GM19452 (cell line): ENCODE results near the gene ALK.
"Not testable (repeated sequence)": the region's sequence is repeated elsewhere in the genome, so short reads cannot be mapped to it uniquely, and the experiment has no call there.

Source experiments
- ATAC-seq: cut with Tn5 transposase; IDR thresholded peaks from one replicate; pipeline ENCODE4 v1.9.1; 2021; ENCODE audit not compliant: unreplicated experiment

Gene ALK

GRCh38 chr2:29761278-29761677 lies 160.1 kb downstream of the ALK start:
- no peak for ATAC-seq

DNA sequence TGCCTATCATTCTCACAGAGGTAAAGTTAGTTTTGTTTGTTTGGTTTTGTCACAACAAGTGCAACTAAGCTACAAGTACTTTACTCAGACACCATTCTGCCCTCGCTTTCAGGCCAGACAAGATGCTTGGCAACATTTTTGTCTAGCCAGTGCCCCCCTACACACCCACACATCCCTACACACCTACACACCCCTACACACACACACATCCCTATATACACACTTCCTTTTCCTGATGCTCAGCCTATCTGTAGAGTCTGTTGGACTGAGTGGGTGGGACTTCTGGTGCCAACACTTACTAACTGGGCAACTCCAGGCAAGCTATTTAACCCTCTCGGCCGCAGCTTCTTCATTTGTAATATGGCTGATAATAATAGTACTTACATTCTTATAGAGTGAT lies 161.4 kb downstream of the ALK start:
- ATAC-seq: no peak

DNA sequence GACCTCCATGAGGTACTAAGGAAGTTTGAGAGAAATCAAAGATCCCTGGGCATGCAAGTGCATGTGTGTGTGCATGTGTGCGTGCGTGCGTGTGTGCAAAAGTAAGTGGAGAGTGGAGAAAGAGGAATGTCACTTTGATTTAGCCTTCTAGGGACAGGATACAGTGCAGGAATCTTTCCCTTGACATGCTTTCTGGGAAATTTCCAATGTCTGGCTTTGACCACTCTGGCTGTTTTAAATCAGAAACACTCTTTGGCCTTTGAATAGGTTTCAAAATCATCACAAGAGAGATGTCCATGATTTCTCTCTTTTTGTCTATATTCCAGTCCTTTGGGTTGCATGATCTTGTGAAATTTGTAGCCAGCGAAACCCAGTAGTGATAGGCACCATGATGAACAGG lies 162.0 kb downstream of the ALK start:
- ATAC-seq: no peak

GRCh38 chr2:29755829-29756228 lies 165.6 kb downstream of the ALK start:
- no peak for ATAC-seq

DNA sequence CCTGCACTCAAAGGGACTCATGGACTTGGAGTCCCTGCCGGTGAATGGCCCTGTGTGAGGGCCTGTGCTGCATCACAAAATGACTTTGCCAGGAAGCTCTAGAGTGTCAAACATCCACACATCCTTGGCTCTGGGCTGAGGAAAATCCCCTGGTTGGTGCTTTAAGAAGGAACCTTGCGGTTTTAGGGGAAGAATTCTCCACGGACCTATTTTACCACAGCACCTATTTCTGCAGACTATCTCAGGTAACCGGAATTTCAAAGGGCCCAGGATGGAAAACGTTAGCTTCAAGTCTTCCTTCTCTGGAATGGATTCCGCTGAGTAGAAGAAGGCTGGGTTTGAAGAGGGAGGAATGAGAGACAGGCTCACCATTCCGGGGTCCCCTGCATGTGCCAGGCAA lies 166.2 kb downstream of the ALK start:
- no peak for ATAC-seq

DNA sequence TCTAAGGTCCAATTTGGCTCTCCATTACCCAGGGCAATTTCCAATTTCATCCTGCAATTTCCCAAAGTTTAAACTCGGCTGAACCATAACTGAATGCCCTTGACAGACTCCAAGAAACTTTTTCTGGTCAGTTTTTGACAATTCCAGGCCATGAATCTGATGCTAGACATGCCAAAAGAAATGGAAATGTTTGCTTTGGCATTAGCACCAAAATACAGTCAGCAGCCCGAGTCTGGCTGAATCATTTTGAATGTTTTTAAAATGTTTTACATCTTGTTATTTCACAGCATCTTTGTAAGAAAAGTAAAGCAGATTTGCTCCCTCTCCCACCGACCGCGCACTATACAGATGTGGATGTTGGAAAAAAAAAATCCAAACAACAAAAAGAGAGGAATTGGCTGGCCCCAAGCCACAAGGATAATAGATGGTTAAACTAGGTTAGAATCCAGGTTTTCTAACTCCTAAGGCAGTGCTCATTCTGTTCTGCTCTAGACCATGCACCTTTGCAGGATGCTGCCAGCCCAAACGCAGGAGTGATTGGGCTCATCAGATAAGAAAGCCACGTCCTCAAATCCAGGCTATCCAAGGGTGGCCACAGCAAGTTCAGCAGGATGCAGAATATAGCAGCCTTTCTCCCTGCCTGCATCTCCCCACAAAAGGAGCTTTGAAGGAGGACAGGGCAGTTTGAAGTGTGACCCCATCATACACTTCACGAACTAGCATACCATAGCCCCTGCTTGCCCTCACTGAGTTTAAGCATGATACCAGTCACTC lies 167.5 kb downstream of the ALK start:
- ATAC-seq: no peak

- peak; percentile 53 for ATAC-seq
These were observed 170.0 kb downstream of the ALK start for GRCh38 chr2:29751390-29751789.

- not testable (repeated sequence) for ATAC-seq
These were observed 170.9 kb downstream of the ALK start for GRCh38 chr2:29750463-29750862.

GRCh38 chr2:29749843-29750242 lies 171.5 kb downstream of the ALK start:
- ATAC-seq: no peak

DNA sequence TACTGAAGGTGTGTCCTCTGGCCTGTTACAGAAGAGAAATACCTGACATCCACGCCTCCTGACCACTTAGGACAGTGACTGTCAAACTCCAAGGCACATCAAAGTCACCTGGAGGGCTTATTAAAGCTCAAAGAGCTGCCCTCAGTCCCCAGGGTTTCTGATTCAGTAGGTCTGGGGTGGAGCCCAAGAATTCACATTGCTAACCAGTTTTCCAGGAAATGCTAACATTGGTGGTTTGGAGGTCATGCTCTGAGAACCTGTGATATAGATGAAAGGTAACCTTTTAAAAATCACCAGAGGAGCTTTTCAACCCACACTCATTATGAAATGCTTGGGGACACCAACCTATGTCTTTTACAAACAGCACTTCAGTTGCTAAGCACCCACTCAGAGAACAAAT lies 172.3 kb downstream of the ALK start:
- ATAC-seq: no peak

DNA sequence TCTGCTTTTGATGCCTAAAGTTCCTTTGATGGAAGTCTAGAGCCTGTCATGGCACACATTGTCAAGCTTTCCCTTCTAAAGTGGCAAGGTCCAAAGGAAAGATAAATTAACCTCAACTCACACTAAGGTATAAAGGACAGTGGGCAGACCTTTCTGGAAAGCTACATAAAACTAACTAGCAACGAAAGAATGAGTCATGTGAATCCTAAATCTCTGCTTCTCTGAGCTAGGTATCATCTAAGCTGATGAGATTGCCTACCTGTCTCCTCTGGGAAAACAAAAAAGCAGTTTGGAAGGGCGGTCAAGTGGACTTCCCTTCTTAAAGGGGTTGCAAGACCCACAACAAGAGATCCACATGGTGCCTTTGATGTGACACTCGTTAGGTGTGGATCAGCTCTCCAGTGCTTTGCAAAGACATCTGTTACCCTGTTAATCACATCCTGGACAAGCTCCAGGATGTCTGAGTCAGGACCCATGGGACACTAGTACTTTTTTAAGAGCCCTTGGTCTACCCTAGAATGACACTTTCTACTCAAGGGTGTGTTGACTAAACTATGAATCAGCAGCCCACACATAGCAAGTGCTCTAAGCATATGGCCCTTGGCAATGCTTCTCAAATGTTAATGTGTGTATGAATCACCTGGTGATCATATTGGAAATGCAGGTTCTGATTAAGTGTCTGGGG lies 173.5 kb downstream of the ALK start:
- ATAC-seq: peak; percentile 42

DNA sequence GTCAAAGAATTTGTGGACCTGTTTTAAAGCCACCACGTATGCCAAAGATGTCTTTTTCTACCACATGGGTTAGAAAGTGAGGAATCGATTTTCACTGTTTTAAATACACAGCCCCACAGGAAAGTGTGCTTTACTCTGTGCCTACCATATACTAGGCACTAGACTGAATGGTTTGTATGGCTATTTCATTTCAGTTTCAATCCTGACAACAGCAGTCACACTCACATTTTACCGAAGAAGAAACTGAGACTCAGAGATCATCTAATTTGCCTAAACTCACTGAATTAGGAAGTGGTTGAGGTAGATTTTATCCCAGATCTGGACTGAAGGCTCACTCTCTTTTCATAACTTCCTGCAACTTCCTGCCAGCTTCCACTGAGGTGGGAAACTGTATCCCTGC lies 176.4 kb downstream of the ALK start:
- ATAC-seq: peak; percentile 62

GRCh38 chr2:29743516-29743915 lies 177.9 kb downstream of the ALK start:
- no peak for ATAC-seq

DNA sequence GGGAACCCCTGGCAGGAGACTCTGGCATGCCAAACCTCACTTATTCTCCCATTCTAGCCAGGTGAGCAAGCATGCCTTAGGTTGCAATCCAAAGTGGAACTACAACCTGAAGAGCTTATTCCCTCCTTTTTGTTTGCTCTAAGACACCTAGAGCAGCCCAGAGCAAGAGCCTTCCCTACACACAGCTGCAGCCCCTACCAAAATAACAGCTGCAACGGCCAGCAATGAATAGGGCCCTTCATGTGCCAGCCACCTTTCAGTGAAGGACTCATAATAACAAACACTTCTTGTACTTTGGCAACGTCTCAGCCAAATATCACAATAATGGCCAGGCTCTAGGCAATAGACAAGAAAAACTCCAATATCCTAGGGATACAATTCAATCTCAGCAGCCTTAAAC lies 178.7 kb downstream of the ALK start:
- no peak for ATAC-seq

DNA sequence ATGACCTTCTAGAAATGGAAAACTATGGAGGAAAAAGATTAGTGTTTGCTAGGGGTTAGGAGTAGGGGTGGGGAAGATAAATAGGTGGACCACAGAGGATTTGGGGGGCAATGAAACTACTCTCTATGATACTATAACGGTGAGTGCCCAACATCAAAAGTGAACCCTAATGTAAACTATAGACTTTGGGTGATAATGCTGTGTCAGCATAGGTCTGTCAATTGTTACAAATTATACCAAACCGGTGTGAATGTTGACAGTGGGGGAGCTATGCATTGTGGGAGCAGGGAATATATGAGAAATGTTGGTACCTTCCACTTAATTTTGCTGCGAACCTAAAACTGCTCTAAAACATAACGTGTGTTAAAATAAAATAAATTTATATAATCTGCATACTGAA lies 180.3 kb downstream of the ALK start:
- no peak for ATAC-seq

DNA sequence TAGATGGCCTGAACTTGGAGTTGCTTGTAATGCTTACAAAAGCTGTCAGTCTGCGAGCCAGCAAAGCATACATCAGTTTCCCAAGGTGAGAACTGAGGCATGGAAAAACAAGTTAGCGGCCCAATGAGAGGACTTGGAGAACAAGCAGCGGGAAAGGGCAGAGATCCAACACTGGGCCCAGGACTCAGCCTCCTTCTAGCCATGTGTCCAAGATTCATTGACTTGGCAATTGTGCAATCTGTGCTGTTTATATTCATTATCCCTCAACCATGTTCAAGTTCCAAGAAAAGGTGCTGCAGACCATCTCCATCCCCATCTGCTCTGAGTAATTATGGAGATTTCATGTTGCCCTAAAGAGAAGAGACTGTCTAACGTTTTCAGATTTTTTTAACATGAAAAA lies 187.4 kb downstream of the ALK start:
- no peak for ATAC-seq

- ATAC-seq: no peak
These were observed 188.2 kb downstream of the ALK start for GRCh38 chr2:29733213-29733612.

DNA sequence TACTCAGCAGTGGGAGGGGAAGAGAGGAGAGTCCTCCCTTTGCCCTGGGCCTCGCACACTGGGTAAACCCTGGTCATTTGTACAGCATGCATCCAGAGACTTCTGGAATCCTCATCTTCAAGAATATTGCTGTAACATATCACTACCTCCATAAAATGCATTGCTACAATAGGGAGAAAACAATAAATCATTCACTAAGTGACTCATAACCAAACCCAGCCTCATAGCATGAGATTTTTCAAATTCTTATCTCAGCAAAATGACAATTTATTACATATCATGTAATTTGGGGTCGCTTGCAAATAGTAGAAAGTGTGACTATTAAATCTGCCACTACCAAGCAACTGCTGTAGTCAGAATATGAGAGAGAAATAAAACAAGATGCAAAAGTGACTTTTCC lies 189.4 kb downstream of the ALK start:
- ATAC-seq: no peak

DNA sequence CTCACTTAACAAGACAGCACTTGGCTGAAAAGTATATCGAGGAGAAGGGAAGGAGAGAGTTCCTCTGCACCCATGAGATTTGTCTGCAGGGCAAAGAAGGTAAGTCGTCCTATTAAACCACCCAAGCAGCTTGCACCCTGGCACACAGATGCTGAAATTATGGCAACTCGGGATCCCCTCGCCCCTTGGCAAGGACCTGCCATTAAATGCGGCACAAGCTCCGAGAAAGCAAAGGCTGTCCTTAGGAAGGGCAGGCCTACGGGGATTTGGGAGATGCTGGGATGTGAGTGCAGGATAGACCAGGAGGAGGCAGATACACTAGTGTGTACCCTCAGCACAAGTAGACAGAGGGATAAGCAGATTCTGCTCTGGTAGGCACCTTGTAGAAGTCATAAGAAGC lies 191.5 kb downstream of the ALK start:
- ATAC-seq: no peak

- no peak for ATAC-seq
These were observed 192.0 kb downstream of the ALK start for GRCh38 chr2:29729401-29729800.

DNA sequence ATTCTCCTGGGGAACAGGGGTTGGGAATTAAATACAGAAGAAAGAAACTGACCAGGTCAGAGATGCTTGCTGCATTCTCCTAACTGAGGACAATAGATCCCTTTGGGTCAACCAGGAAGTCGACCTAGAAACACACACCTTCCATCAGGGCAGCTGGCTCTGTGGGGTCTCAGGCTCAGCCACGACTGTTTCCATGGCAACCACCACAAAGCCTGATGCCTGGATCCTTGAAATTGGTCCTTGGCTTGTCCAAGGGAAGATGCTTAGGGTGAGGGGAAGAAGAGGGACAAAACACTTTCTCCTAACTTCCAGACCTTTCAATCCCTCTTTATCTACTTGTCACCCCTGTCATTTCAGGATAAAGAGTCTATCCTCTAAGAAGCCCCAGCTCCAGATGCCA lies 194.4 kb downstream of the ALK start:
- no peak for ATAC-seq

DNA sequence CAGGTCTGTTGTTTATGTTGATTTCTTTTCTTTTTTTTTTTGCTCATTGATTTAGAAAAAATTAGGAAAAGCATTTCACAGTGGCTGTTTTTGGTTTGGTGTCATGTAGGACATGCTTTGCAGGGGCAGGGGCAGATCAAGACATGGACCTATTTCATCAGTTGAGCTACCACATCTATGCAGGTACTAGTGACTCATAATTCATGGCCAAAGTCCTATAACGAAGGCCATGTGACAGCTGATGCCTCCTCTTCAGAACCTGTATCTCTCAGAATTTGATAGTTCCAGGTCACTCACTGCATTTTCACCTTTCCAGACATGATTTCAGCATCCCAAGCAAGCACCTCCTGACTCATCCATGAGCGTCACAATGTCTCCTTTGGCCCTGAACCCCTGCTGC lies 195.8 kb downstream of the ALK start:
- no peak for ATAC-seq

- ATAC-seq: no peak
These were observed 197.1 kb downstream of the ALK start for GRCh38 chr2:29724282-29724681.
